ENCODE data around the gene FOXJ3. TPM values are rescaled to one million over a fixed set of nuclear protein-coding genes. Genes with fewer than 3 reads are reported as not detected.
A peak's percentile ranks its signal among the peaks of the same experiment; 100 is the strongest.

The FOXJ3 gene
- polyA plus RNA-seq (ENCODE audit: insufficient read length), result 37.8 TPM

GRCh38 chr1:42335050-42335808 lies at the start of gene FOXJ3:
Gene FOXJ3, minus strand, starts transcription at chr1:42335235. Its CDS starts 24,142 bp downstream, at chr1:42311093.
- DNase-seq (ENCODE audit: low read depth), result peak; percentile 87

- DNase-seq (ENCODE audit: low read depth), result no peak
Observed at GRCh38 chr1:42381280-42381673, 46.2 kb upstream of the FOXJ3 start.

- DNase-seq (ENCODE audit: low read depth), result no peak
Observed at GRCh38 chr1:42380586-42381279, 45.7 kb upstream of the FOXJ3 start, which contains the start of gene RIMKLA. Gene RIMKLA, plus strand, starts transcription at chr1:42380792. Its CDS starts 143 bp downstream, at chr1:42380935.

GRCh38 chr1:42379794-42380585 lies 45.0 kb upstream of the FOXJ3 start:
- peak; percentile 16 for DNase-seq (ENCODE audit: low read depth)

- no peak for DNase-seq (ENCODE audit: low read depth)
Observed at GRCh38 chr1:42372796-42373195, 37.8 kb upstream of the FOXJ3 start.

- DNase-seq (ENCODE audit: low read depth), result no peak
Observed at GRCh38 chr1:42370876-42371549, 36.0 kb upstream of the FOXJ3 start.

- DNase-seq (ENCODE audit: low read depth), result no peak
Observed at GRCh38 chr1:42369471-42369870, 34.4 kb upstream of the FOXJ3 start.

- DNase-seq (ENCODE audit: low read depth), result no peak
Observed at GRCh38 chr1:42368096-42368795, 33.2 kb upstream of the FOXJ3 start.

GRCh38 chr1:42365118-42365517 lies 30.1 kb upstream of the FOXJ3 start:
- DNase-seq (ENCODE audit: low read depth), result no peak

- DNase-seq (ENCODE audit: low read depth), result no peak
Observed at GRCh38 chr1:42364542-42364941, 29.5 kb upstream of the FOXJ3 start.

GRCh38 chr1:42364089-42364488 lies 29.1 kb upstream of the FOXJ3 start:
- no peak for DNase-seq (ENCODE audit: low read depth)

- DNase-seq (ENCODE audit: low read depth), result no peak
Observed at GRCh38 chr1:42359466-42359865, 24.4 kb upstream of the FOXJ3 start.

- DNase-seq (ENCODE audit: low read depth), result no peak
Observed at GRCh38 chr1:42358791-42359190, 23.8 kb upstream of the FOXJ3 start.

GRCh38 chr1:42350086-42350485 lies 15.1 kb upstream of the FOXJ3 start:
- DNase-seq (ENCODE audit: low read depth), result no peak

GRCh38 chr1:42348498-42348897 lies 13.5 kb upstream of the FOXJ3 start:
- no peak for DNase-seq (ENCODE audit: low read depth)

- DNase-seq (ENCODE audit: low read depth), result no peak
Observed at GRCh38 chr1:42343049-42343448, 8.0 kb upstream of the FOXJ3 start.

GRCh38 chr1:42340901-42341300 lies 5.9 kb upstream of the FOXJ3 start:
- DNase-seq (ENCODE audit: low read depth), result no peak

- DNase-seq (ENCODE audit: low read depth), result no peak
Observed at GRCh38 chr1:42340093-42340492, 5.1 kb upstream of the FOXJ3 start.

GRCh38 chr1:42336978-42337377 lies 1.9 kb upstream of the FOXJ3 start:
- no peak for DNase-seq (ENCODE audit: low read depth)

GRCh38 chr1:42335809-42336518 lies 929 bp upstream of the FOXJ3 start:
- DNase-seq (ENCODE audit: low read depth), result no peak
